Right lobe of liver (tissue), 6 donors: ENCODE measurements around the gene KLHL5. TPM values are rescaled to one million over a fixed set of nuclear protein-coding genes. Genes with fewer than 3 reads are reported as not detected.
"Not testable (repeated sequence)": the region's sequence is repeated elsewhere in the genome, so short reads cannot be mapped to it uniquely, and the experiment has no call there.

Experiments used
- ATAC-seq, 4 donors: fragments of 200-7000 bp; cut with Tn5 transposase; one replicate each; pipeline ENCODE4 v1.9.1; 2020; ENCODE audit warnings: mild to moderate bottlenecking in 4 of 4, moderate library complexity in 4 of 4
- DNase-seq, 3 donors: peaks; one replicate each; pipeline ENCODE4 v3.0.0-alpha.2; 2020
- H3K27ac ChIP-seq, 3 donors: fragments of 200-600 bp; one replicate each; pipeline ENCODE4 v1.8.0; 2022
- H3K27me3 ChIP-seq, 2 donors: fragments of 200-600 bp; one replicate each; pipeline ENCODE4 v1.8.0; 2022
- H3K36me3 ChIP-seq, 4 donors: fragments of 200-600 bp; sonication (generic) in 1 of 4; one replicate each; pipeline versions ENCODE4 v1.5.1 to v1.8.0; 2017 to 2022; ENCODE audit warnings: control low read depth in 1 of 4
- H3K4me1 ChIP-seq, 4 donors: fragments of 200-600 bp; sonication (generic) in 1 of 4; one replicate each; pipeline versions ENCODE4 v1.5.1 to v1.8.0; 2017 to 2022; ENCODE audit warnings: control low read depth in 1 of 4
- H3K4me3 ChIP-seq, 3 donors: fragments of 200-600 bp; one replicate each; pipeline ENCODE4 v1.8.0; 2022
- H3K9me3 ChIP-seq, 4 donors: fragments of 200-600 bp; sonication (generic) in 1 of 4; one replicate each; pipeline versions ENCODE4 v1.5.1 to v1.8.0; 2017 to 2022; ENCODE audit warnings: control low read depth in 1 of 4
- POLR2A ChIP-seq: fragments of 450-650 bp; IDR thresholded peaks from one replicate; pipeline ENCODE4 v1.6.1; 2017; ENCODE audit warnings: antibody characterized with exemption, mild to moderate bottlenecking
- WGBS: methylation state at CpG from one replicate; pipeline ENCODE4 v1.1.6; 2018; ENCODE audit warnings: low coverage, low lambda C conversion rate; ENCODE audit not compliant: insufficient coverage; ENCODE audit errors: missing lambda C conversion rate; 5-methylcytosine and 5-hydroxymethylcytosine counted together
- intact Hi-C, 2 donors: fragments of 100-400 bp; cut with DNase I; formaldehyde crosslinking; loops; one replicate each; pipeline versions ENCODE4 v1.11.2 to v1.14.1; 2022
- total RNA-seq, 6 experiments: library from RNA; depleted of rRNA in 2 of 6; stranded (reverse); fragments of >200 nt in 2 of 6; fragmentation: NEBNext Ultra II Directional in 3 of 6; extraction: Animal tissue kit (Norgen Biotek cat#: 25700) in 3 of 6; gene quantifications; one replicate each; pipeline versions ENCODE4 v1.1.0 to v1.2.4, GENCODE V29; 2016 to 2023
- TF ChIP-seq, protein P1 (sequence below), 4 donors: fragments of 200-600 bp in 3 of 4; fragments of 450-650 bp in 1 of 4; IDR thresholded peaks; one replicate each; pipeline versions ENCODE4 v1.5.1 to v1.8.0; 2016 to 2022; ENCODE audit warnings: antibody characterized with exemption in 4 of 4, mild to moderate bottlenecking in 2 of 4
- donor health status: DM: no; HTN: yes; CAD: no.
- donor health status: DM: no; HTN: no; CAD: no.
- donor health status: DM: no; HTN: no; CAD: no.
- donor health status: DM: no; HTN: yes; CAD: no.
- donor health status: DM: no; HTN: yes; CAD: no.

Gene KLHL5
- total RNA-seq, 6 experiments from 2014 or later, result 25.5 to 88.0 (median 42.2) TPM

DNA sequence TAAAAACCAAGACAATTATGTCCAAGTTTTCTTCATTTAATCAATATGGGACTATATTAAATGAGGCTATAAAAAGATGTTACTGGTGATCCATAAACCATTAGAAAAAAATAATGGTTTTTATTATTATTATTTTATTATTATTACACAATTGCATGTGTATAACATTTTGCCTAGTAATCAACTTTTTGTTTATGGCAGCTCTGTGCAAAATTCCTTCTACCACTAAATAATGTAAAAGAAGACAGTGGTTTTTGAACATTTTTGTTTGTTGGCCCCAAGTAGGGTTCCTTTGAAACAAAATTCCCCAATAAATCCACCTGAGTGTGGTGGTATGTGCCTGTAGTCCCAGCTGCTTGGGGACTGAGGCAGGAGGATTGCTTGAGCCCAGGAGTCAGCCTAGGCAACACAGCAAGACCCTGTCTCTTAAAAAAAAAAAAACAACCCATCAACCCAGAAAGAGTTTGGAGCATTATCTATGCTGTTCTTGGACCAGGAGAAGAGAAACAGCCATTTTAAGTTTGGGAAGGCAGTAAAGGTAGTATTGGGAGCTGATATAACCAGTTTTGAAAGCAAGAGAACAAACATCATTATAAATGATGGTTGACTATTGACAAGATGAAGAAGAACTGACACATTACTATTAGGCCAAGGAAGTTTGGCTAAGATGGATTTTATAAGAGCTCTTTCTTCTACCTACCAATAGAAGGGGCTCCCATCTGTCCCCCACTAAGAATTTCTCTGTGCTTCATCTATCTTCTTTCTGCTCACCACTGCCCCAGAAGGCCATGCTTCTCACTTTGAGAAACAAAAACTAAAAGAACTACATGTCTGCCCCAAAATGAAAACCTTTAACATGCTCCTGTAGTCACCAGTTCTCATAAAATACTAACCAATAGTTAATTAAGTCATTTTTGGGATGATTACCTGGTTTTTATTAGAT, 32.0 kb upstream of the KLHL5 start:
- H3K36me3 ChIP-seq, result no peaks in the 10 kb centered on the region
- no peak overlapping the region for H3K4me3 ChIP-seq
- no peak overlapping the region for H3K27ac ChIP-seq
- intact Hi-C loops, result no loop called here
- H3K4me1 ChIP-seq, result no peaks in the 10 kb centered on the region
- DNase-seq (no peak), ATAC-seq (peak in 1 of 4 donors; percentile 24)
- TF ChIP-seq, protein P1, sequence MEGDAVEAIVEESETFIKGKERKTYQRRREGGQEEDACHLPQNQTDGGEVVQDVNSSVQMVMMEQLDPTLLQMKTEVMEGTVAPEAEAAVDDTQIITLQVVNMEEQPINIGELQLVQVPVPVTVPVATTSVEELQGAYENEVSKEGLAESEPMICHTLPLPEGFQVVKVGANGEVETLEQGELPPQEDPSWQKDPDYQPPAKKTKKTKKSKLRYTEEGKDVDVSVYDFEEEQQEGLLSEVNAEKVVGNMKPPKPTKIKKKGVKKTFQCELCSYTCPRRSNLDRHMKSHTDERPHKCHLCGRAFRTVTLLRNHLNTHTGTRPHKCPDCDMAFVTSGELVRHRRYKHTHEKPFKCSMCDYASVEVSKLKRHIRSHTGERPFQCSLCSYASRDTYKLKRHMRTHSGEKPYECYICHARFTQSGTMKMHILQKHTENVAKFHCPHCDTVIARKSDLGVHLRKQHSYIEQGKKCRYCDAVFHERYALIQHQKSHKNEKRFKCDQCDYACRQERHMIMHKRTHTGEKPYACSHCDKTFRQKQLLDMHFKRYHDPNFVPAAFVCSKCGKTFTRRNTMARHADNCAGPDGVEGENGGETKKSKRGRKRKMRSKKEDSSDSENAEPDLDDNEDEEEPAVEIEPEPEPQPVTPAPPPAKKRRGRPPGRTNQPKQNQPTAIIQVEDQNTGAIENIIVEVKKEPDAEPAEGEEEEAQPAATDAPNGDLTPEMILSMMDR (IDR thresholded peaks at IDR 0.05), result no peak
- no peak for TF ChIP-seq POLR2A
- H3K9me3 ChIP-seq, result no peaks in the 10 kb centered on the region
- H3K27me3 ChIP-seq, result no peaks in the 10 kb centered on the region

DNA sequence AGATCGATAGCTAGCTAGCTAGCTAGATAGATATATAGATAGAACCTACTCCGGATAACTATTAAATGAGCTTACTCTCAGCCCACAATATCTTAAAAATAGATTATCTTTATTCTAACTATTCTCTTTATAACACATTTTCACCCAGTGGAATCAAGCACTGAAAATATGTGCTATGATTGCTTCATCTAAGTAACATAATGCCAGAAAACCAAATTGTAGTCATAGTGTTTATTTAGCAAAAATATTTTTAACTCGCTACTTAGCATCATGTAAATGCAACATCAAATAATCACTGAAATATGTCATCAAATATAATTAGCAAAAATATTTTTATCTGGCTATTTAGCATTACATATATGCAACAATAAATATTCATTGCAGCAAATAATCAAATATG, 31.3 kb upstream of the KLHL5 start:
- Histone ChIP-seq H3K27ac (no peak overlapping the region), H3K4me1 (no peaks in the 10 kb centered on the region), H3K36me3 (no peaks in the 10 kb centered on the region), H3K27me3 (no peaks in the 10 kb centered on the region), H3K9me3 (no peaks in the 10 kb centered on the region), H3K4me3 (no peak overlapping the region)
- intact Hi-C loops, result no loop called here
- TF ChIP-seq, protein P1 (IDR thresholded peaks at IDR 0.05), result no peak
- TF ChIP-seq POLR2A, result no peak
- ATAC-seq (no peak), DNase-seq (no peak)
- 50% methylated on average over 3 of the region's 3 CpGs for WGBS

DNA sequence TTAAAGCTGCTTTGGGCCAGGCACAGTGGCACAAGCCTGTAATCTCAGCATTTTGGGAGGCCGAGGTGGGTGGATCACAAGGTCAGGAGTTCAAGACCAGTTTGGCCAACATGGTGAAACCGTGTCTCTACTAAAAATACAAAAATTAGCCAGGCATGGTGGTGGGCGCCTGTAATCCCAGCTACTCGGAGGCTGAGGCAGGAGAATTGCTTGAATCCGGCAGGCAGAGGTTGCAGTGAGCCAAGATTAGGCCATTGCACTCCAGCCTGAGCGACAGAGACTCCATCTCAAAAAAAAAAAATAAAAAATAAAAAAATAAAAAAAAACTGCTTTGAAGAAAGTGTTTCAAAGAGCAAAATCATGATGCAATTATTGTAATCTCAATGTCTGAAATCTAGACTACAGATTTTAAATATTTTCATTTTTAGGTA, 30.4 kb upstream of the KLHL5 start:
- peak overlapping the region in 2 of 3 donors; percentile 29 to 33 for H3K27ac ChIP-seq
- H3K27me3 ChIP-seq, intact Hi-C loops, H3K9me3 ChIP-seq, H3K4me1 ChIP-seq, DNase-seq, H3K36me3 ChIP-seq, ATAC-seq: not testable (repeated sequence)
- WGBS, result 50% methylated on average over 6 of the region's 6 CpGs
- peak overlapping the region in 2 of 3 donors; percentile 7 to 14 for H3K4me3 ChIP-seq

DNA sequence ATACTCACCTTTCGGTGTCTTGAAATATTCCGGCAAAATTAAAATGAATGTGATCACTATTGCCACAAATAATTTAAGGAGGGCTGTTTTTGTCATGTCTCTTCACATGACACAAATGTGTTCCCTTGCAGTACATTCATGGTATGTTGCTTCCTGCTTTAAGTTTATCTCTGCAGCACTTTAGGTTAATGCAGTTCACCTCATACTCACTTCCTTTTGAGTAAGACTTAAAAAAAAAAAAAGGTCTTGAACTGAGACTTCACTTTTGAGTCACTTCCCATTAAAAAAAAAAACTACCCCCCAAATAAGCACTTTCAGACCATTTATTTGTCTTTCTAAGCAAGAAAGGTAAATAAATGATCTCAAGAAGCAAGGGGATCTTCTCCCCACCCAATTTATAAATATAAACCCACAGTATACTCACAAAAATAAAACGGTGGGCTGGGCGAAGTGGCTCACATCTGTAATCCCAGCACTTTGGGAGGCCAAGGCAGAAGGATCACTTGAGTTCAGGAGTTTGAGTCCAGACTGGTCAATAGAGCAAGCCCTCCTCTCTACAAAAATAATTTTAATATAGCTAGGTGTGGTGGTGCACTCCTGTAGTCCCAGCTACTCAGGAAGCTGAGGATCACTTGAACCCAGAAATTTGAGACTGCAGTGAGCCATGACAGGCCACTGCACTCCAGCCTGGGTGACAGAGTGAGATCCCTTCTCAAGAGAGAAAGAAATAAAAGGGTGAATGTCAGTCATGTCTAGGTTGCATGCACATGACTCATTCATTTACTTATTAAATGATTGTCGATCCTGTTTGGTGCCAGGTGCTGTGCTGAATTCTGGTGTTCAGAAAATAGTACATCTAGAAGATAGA, 29.6 kb upstream of the KLHL5 start, which contains the start of gene TMEM156:
TMEM156 (minus strand) TSS at position 192 of the 868 bp plus-strand sequence; CDS start at position 96, 96 bp downstream.
- 57% methylated on average over 5 of the region's 5 CpGs for WGBS
- Histone ChIP-seq H3K36me3 (no peaks in the 10 kb centered on the region), H3K27me3 (no peaks in the 10 kb centered on the region), H3K27ac (peak within 1 kb of the TSS in 2 of 3 donors; percentile 29 to 33), H3K4me3 (peak within 1 kb of the TSS in 2 of 3 donors; percentile 7 to 14), H3K4me1 (no peaks in the 10 kb centered on the region), H3K9me3 (no peaks in the 10 kb centered on the region)
- peak; percentile 66 to 90 (median 75) for ATAC-seq
- no peak for DNase-seq
- TF ChIP-seq, protein P1 (IDR thresholded peaks at IDR 0.05), result no peak
- TF ChIP-seq POLR2A, result no peak
- intact Hi-C loops, result no loop called here
